Stimulated activated CD4-positive, alpha-beta T cell treated with anti-CD3 and anti-CD28 coated beads, Interleukin-1b, Interleukin-23, amount 100 ng/mL, for 24 hours (primary cell): ENCODE data around the gene ARHGEF5.
"Not testable (repeated sequence)": the region's sequence is repeated elsewhere in the genome, so short reads cannot be mapped to it uniquely, and the experiment has no call there.

Source experiments
- DNase-seq, 4 experiments: peaks; one replicate each; pipeline ENCODE4 v3.0.0-alpha.2; 2020; ENCODE audit warnings: low read depth in 4 of 4, low spot score in 1 of 4

ARHGEF5 gene

DNA sequence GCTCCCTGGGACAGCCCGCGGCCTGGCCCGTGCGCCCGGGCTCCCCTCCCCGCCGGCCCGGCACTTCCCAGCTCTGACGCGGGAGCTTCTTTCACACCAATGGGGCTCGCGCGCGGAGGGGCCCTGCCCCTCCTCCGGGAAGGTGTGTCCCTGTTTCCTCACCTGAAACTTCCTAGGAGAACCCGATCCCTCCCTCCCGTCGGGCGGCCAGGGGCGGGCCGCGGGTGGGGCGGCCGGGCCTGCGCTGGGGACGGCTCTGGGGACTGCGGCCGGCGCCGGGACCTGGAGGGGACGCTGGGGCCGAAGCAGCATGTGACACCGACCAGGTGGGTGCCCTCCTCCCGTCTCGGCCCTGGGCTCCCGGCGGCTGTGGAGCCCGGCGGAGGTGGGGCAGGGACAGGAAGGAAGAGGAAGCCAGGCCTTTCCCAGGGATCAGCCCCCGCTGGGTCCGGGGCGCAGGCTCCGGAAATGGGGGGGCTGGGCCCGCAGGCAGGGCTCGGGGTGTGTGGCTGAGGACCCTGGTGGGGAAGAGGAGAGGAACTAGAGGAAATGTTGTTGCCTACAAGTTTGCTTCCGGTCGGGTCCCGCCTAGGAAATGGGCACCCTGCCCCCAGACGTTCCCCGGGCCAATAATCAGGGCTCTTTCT, at the start of gene ARHGEF5:
Gene ARHGEF5 (plus strand): TSS at position 227 of the 647 bp plus-strand sequence. CDS start 7,268 bp downstream, outside the sequence.
- DNase-seq = not testable (repeated sequence)

DNA sequence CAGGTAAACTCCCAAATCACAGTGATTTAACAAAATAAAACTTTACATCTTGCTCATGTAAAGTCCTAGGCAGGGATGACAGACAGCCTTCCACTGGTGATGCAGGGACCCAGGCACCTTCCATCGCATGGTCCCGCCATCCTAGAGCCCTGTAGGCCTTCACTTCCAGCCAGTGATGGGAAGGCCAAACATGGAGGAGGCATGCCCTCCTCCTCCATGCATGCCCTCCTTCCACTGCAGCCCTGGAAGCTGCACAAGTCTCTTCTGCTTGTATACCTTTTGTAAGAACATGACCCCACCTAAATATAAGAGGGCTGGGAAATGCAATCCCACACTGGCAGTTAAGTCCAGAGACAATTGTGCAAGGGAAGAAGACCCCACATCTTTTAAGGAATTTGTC, 45.5 kb upstream of the ARHGEF5 start:
- not testable (repeated sequence) for DNase-seq

DNA sequence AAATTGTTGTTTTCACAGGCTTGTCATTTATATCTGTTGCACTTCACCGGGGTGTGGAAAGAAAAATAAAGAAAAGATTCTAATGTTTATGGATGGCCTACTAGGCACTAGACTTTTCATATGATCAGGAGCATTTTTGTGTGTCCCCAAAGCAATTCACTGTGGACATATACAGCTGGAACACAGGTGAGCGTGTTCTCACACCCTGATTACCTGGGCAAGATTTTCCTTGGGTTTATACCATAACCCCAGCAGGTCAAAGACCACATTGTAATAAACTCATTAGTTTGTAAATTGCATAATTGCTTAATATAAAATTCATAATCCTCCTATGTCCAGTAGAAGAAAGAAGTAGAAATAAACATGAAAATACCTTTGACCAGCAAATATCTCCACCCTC, 44.0 kb upstream of the ARHGEF5 start:
- not testable (repeated sequence) for DNase-seq

DNA sequence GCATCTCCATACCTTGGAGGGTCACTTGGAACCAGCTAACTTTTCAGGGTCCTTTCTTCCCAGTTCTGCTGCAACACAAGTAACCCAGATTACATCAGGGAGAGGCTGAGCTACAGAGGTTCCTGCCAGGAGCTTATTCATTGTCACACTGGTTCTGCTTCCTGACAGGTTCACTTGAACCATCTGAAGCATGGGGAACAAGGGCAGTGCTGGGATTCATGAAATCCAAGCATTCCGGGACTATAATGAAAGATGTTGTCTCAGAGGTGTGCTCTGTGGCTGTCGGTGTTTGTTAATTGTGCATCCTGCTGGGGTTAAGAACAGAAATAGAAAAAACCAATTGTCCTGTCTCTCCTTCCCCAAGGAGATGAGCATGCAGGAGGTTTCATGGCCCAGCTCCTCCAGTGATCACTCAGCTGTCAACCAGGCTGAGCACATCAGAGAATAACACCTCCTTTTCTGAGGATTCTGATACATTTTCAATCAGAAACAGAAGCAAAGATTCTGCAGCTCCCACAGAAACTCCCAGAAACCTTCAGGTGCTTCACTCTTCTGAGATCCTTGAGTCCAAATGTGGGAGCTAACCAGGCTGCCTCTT, 43.2 kb upstream of the ARHGEF5 start, which contains the start of gene OR2A1:
Gene OR2A1 (plus strand): TSS at position 548 of the 598 bp plus-strand sequence. CDS start 5,706 bp downstream, outside the sequence.
- not testable (repeated sequence) for DNase-seq

DNA sequence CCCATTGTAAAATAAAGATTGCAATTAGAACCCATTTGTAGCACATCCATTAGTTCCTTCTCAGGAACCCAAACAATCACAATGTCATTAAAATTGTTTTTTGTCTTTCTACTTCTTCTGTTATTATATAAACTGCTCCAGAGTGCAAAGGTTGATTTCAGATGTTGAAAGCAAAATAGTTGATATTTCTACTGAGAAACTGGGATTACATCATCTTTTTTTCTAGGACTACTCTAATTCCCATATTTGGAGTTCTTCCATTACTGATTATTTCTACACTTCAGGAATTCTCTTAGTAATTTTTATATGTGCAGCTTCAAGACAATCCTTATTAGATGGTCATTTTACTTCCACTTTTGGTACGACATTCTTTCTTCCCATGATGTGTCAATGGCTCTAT, 37.7 kb upstream of the ARHGEF5 start:
- DNase-seq = not testable (repeated sequence)

DNA sequence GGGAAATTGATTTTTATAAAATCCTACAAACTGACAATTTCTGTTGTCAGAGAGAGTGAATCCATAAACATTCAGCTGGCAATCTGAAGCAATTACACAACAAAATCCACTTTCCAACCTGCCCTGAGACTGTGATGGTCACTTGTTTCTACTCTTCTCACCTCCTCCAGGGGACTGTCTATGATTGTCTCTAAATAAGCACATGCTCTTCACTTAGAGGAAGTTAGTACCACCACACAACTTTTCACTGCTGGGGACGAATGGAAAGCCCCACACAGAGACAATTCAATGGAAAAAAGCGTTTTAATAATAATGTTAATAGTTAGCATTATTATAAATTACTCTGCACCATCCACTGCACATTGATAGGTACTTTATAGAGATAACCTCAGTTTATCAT, 35.7 kb upstream of the ARHGEF5 start:
- DNase-seq = not testable (repeated sequence)

DNA sequence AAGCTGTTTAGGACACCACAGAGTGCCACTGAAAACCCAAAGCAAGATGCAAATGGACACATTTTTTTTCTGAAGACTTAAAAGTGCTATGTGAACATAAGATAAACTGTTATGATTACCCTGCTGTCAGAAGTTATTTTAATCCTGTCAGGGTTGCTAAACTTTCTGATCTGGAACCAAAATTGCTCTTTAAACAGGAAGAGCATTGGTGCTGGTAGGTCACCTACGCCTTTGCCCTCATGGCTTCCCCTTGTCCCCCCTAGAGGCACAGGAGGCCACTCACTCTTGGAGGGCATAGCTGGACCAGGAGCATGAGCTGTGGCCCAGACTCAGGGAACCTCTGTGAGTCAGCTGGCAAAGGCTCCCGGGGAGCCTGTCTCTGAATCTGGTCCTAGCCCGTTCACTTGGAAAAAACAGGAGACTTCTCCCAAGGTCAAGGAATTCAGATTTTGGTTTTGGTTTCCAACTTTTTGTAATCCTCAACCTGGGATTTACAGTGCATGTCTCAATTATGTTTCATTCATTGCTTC, 33.5 kb upstream of the ARHGEF5 start:
- DNase-seq = not testable (repeated sequence)

DNA sequence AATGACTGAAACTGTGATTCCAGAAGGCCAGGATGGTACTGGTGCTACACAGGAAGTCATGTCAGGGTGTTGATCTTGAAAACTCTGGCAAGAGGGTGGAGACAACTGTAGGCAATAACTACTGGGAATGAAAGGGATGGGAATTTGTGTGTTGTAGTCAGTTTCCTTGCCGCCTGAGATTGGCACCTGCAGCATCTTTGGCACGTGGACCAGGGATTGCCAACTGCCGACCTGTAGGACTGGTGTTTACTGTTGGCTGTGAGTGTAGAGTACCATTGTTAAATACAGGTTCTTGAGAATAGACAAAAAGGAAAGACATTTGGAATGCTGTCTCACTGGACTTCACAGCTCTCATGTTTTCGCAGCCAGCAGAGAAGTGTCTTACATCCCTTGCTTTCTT, 31.8 kb upstream of the ARHGEF5 start:
- DNase-seq = not testable (repeated sequence)

DNA sequence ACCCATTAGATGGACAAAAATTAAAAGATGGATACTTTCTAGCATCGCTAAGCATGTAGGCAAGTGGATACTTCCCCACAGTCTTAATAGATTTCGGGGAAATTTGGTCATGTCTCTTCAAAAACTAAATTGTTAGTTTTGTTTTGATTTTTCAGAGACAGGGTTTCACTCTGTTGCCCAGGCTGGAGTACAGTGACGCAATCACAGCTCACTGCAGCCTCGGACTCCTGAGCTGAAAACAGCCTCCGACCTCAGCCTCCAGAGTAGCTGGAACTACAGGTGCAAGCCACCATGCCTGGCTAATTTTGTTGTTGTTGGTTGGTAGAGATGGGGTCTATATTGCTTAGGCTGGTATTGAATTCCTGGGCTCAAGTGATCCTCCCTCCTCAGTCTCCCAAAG, 29.3 kb upstream of the ARHGEF5 start:
- DNase-seq = not testable (repeated sequence)

DNA sequence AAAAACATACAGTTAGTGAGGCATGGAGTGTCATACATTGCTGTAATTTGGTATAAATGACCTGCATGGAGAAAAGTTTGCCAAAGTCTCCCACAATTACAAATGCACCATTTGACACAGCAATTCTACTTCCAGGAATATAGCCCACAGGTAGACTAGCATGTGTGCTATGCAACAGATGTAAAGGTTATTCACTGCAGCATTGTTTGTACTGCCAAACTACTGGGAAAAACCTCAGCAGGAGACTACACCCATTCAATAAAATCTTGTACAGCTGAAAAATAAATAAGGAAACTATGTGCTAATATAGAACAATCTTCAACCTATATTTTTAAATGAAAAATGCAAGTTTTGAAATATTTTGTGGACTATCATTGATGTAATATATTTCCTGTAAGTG, 25.2 kb upstream of the ARHGEF5 start:
- DNase-seq = not testable (repeated sequence)

DNA sequence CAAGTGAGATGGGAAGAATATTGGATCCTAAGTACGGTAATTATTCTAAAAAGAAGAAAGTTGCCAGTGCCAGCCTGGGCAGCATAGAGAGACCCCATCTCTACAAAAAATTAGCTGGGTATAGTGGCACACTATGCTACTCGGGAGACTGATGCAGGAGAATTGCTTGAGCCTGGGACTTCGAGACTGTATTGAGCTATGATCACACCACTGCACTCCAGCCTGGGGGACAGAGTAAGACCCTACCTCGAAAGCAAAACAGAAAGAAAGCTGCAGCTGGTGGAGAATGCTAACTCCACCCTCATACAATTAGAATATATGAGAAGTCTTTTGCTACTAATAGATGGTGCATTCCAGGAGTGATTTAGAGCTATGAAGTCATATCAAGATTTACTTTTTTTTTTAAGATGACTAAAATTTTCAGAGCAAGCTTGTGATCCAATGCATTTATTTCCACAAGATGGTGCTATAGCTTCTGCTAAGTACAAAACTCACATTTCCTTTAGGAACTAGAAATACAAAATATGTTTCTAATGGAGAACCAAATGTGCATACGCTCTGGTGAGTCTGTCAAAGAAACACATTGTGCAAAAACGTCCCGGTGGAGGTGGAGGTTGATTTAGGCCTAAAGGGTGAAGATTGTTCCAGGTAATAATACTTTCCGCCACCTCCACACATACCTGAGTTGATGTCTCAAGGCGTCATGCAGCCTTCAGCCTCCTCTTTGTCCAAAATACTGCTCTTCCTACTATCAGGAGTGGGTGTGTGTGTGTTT, 23.8 kb upstream of the ARHGEF5 start:
- DNase-seq = not testable (repeated sequence)

DNA sequence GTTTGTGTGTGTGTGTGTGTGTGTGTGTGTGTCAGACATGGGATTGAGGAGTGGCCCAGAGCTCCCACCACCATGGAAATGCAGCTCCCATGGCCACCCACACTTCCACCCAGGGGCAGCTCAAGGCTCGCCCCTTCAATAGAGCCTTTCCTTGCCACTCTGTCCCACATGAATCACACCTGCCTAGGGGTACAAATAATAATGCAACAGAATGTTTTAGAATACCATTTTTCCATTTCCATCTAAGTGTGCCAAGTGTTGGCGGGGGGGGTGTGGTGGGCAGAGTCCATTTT, 23.3 kb upstream of the ARHGEF5 start:
- not testable (repeated sequence) for DNase-seq

DNA sequence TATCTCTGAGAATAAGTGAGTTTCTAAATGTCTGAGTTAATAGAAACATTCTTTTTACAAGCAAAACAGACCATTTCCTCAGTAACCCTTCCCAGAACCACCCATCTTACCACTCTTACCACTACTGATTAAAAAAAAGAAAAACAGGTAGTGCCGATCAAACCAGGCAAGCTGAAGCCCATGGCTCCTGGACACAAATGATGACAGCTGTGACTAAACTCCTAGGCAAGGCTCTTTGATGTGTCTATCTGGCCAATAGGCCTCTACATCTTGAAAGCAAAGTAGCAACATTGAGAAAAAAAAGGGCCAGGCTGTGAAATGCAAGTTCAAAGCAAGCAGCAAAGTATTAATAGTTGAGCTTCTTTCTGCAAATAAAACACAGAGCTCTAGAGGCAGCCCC, 6.6 kb upstream of the ARHGEF5 start:
- not testable (repeated sequence) for DNase-seq

DNA sequence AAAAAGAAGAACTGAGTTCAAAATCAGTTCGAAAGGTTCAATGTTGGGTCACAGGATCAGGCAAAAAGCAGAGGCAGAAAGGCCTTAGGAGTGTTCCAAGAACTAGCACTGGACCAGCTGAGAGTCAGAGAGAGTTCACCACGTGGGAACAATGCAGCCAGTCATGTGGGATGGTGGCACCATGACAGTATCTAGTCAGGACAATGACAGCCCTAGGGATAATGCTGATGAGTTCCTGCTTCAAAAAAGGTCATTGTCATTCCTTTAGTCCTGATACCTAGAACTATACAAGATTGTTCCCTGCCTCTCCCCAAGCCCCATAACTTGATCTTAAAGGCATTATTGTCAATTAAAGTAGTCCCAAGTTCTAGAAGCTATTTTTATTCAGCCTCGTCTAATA, 3.5 kb upstream of the ARHGEF5 start:
- DNase-seq = not testable (repeated sequence)

DNA sequence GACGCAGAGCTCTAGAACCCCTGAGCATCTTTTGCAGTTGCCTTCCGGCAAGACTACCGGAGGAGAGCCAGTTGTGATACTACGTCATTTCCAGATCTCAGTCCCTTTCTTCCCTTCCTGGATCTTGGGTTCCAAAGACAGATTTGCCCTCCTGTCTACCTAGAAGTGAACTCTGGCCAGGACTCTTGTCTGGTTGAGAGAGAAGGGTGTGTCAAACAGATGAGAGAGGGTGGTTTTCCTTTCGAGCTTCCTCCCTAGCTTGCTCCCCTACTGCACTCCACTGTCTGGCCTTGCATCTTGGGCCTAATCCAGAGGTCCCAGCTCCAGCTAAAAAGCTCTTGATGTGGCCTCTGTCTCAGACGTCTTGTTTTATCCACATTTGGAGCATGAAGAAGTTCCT, 983 bp downstream of the ARHGEF5 start:
- DNase-seq = not testable (repeated sequence)

DNA sequence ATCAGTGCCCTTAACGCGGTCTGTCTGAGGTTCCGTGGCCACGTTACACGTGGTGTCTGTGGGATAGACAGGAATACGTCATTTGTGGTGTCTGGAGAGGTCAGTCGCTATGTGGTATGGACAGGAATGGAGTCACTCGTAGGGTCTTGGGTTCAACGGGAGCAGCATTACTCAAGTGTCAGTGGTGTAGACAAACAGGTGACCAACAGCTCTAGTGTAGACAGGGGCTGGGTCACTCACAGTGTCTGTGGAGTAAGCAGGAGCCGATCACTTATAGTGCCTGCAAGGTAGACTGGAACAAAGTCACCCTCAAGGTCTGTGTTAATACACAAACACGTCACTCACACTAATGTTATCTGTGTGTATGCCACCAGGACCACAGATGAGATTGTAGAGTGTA, 1.7 kb downstream of the ARHGEF5 start:
- DNase-seq = not testable (repeated sequence)

DNA sequence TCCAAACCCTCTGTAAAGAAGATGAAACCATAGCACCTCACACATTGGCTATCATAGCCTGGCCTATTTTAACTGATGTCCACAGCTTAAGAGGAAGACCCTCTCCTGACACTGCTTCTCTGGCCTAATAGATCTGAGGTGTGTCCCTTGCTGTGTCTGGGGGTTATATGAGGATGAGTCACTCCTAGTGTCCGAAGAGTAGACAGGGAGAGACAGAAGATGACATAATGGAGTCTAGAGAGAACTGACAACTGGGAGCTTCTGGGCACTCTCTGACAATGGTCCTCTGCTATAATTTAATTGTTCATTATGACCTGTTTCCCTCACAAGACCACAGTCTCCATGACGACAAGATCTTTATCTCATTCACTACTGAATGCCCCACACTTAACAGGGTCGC, 6.9 kb downstream of the ARHGEF5 start:
- not testable (repeated sequence) for DNase-seq

DNA sequence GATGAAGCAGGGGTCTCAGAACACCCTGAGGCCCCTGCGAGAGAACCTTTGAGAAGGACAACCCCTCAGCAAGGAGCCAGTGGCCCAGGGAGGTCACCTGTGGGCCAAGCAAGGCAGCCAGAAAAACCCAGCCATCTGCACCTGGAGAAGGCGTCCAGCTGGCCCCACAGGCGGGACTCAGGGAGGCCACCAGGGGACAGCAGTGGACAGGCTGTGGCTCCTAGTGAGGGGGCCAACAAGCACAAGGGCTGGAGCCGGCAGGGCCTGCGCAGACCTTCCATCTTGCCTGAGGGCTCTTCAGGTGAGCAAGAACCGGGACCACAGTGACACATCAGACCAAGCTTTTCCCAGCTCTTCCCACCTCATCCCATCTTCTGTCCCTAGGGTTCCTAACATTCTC, 10.3 kb downstream of the ARHGEF5 start:
- not testable (repeated sequence) for DNase-seq

DNA sequence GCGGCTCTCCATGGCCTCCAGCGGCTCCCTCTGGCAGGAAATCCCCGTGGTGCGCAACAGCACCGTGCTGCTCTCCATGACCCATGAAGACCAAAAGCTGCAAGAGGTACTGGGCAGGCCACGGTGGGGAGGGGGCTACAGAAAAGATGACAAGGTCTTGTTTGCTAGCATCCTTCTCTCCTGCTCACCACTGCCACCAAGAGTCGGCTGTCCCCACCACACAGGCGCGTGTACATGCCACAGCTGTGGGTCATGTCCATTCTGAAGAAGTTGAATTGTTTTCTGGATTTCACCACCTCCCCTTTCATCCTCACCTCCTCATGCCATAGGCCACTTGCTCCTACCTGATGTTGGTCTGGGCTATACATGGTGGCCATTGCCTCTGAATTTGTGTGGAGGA, 12.0 kb downstream of the ARHGEF5 start:
- DNase-seq = not testable (repeated sequence)

DNA sequence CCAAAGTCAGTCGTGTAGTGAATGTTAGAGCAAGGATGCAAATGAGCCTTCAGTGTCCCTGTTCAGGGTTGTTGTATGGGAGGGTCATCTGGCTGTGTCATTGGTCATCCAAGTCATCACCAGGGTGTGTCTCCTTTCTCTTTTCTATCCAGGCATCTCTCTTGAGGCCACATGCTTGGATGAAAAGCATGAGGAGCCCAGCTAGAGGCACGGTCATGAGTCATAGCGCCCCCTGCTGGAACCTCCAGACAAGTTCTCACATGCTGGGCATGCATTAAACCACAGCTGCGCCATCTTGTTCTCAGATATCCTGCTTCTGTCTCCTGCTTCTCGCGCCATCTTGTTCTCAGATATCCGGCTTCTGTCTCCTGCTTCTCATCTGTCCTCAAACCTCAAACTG, 14.0 kb downstream of the ARHGEF5 start:
- not testable (repeated sequence) for DNase-seq

DNA sequence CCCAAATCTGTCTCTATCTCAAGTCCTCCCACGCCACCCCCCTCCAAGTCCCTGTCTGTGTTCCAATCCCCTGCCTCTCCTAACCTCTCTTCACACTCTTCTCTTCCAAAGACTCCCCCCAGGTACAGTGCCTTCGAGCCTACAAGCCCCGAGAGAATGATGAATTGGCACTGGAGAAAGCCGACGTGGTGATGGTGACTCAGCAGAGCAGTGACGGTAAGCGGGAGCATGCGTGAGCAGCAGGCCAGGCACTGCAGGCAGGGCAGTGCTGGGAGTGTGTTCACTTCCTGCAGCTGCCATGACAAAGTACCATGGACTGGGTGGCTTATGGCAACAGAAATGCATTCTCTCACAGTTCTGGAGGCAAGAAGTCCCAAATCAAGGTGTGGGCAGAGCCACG, 23.4 kb downstream of the ARHGEF5 start:
- no peak for DNase-seq
